HEK293 (cell line): ENCODE data around the gene KCNV2.

ENCODE experiments used
- CTCF ChIP-seq: fragments of 450-650 bp; formaldehyde crosslinking; IDR thresholded peaks from 2 replicates; pipeline ENCODE4 v1.5.1; 2016; ENCODE audit warnings: missing biosample characterization, missing genetic modification characterization
- GLIS1 ChIP-seq: fragments of 450-650 bp; formaldehyde crosslinking; IDR thresholded peaks from 2 replicates; pipeline ENCODE4 v1.5.1; 2016; ENCODE audit warnings: missing biosample characterization, missing genetic modification characterization
- YY2 ChIP-seq: fragments of 450-650 bp; formaldehyde crosslinking; IDR thresholded peaks from 2 replicates; pipeline ENCODE4 v1.5.1; 2016; ENCODE audit warnings: missing biosample characterization, missing genetic modification characterization
- ZNF624 ChIP-seq: fragments of 450-650 bp; formaldehyde crosslinking; IDR thresholded peaks from 2 replicates; pipeline ENCODE4 v1.5.1; 2017; ENCODE audit warnings: missing biosample characterization, missing genetic modification characterization
- ZNF639 ChIP-seq: fragments of 450-650 bp; formaldehyde crosslinking; IDR thresholded peaks from 2 replicates; pipeline ENCODE4 v1.5.1; 2016; ENCODE audit warnings: missing biosample characterization, missing genetic modification characterization
- ZNF777 ChIP-seq: fragments of 450-650 bp; formaldehyde crosslinking; IDR thresholded peaks from 2 replicates; pipeline ENCODE4 v1.5.1; 2017; ENCODE audit warnings: missing biosample characterization, missing genetic modification characterization, borderline replicate concordance
- TF ChIP-seq, protein P1 (sequence below): fragments of 450-650 bp; formaldehyde crosslinking; IDR thresholded peaks from 2 replicates; pipeline ENCODE4 v1.5.1; 2017; ENCODE audit warnings: missing biosample characterization, missing genetic modification characterization
- TF ChIP-seq, protein P2 (sequence below): fragments of 450-650 bp; formaldehyde crosslinking; IDR thresholded peaks from 2 replicates; pipeline ENCODE4 v1.5.1; 2017; ENCODE audit warnings: missing biosample characterization, missing genetic modification characterization

- TF ChIP-seq CTCF (tag by site-specific recombination) (no peak), GLIS1 (tag by site-specific recombination) (no peak), ZNF639 (tag by site-specific recombination) (no peak), ZNF777 (tag by site-specific recombination) (no peak), YY2 (no peak), ZNF624 (tag by site-specific recombination) (no peak)
- TF ChIP-seq, protein P1, sequence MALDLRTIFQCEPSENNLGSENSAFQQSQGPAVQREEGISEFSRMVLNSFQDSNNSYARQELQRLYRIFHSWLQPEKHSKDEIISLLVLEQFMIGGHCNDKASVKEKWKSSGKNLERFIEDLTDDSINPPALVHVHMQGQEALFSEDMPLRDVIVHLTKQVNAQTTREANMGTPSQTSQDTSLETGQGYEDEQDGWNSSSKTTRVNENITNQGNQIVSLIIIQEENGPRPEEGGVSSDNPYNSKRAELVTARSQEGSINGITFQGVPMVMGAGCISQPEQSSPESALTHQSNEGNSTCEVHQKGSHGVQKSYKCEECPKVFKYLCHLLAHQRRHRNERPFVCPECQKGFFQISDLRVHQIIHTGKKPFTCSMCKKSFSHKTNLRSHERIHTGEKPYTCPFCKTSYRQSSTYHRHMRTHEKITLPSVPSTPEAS (tag by site-specific recombination), result no peak
- TF ChIP-seq, protein P2, sequence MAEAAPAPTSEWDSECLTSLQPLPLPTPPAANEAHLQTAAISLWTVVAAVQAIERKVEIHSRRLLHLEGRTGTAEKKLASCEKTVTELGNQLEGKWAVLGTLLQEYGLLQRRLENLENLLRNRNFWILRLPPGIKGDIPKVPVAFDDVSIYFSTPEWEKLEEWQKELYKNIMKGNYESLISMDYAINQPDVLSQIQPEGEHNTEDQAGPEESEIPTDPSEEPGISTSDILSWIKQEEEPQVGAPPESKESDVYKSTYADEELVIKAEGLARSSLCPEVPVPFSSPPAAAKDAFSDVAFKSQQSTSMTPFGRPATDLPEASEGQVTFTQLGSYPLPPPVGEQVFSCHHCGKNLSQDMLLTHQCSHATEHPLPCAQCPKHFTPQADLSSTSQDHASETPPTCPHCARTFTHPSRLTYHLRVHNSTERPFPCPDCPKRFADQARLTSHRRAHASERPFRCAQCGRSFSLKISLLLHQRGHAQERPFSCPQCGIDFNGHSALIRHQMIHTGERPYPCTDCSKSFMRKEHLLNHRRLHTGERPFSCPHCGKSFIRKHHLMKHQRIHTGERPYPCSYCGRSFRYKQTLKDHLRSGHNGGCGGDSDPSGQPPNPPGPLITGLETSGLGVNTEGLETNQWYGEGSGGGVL (tag by site-specific recombination), result no peak
Observed at GRCh38 chr9:2764353-2764752, 47.0 kb downstream of the KCNV2 start.
